Astrocyte (in vitro differentiated cells and primary cell): ENCODE results near the gene OR3A2. TPM values are rescaled to one million over a fixed set of nuclear protein-coding genes. Genes with fewer than 3 reads are reported as not detected.
"Not testable (repeated sequence)": the region's sequence is repeated elsewhere in the genome, so short reads cannot be mapped to it uniquely, and the experiment has no call there.

ENCODE experiments used
- DNase-seq: peaks from one replicate; pipeline ENCODE4 v3.0.0-alpha.2; 2010; ENCODE audit warnings: low read depth
- FAIRE-seq: peaks from 2 replicates; lab custom pipeline; 2011; peaks lifted over from hg19 to GRCh38; lab: Jason Lieb, UNC
- H2AFZ ChIP-seq: 2 replicates; pipeline ENCODE4 v1.6.0; 2012; ENCODE audit warnings: low read depth, low read length, inconsistent platforms
- H3K27ac ChIP-seq: 2 replicates; pipeline ENCODE4 v1.5.1; 2011; ENCODE audit warnings: low read depth, low read length, inconsistent platforms
- H3K27me3 ChIP-seq: 2 replicates; pipeline ENCODE4 v1.6.0; 2011; ENCODE audit warnings: low read length, inconsistent platforms; ENCODE audit not compliant: insufficient read depth
- H3K36me3 ChIP-seq: 2 replicates; pipeline ENCODE4 v1.5.1; 2011; ENCODE audit warnings: low read length, inconsistent platforms; ENCODE audit not compliant: insufficient read depth
- H3K4me1 ChIP-seq: 2 replicates; pipeline ENCODE4 v1.5.1; 2011; ENCODE audit warnings: low read length, inconsistent platforms; ENCODE audit not compliant: insufficient read depth
- H3K4me2 ChIP-seq: 2 replicates; pipeline ENCODE4 v1.6.0; 2012; ENCODE audit warnings: low read length, inconsistent platforms
- H3K4me3 ChIP-seq: 2 replicates; pipeline ENCODE4 v1.5.1; 2011; ENCODE audit warnings: low read depth, mild to moderate bottlenecking, low read length, inconsistent platforms; ENCODE audit not compliant: insufficient read depth
- H3K79me2 ChIP-seq: 2 replicates; pipeline ENCODE4 v1.6.0; 2012; ENCODE audit warnings: mild to moderate bottlenecking, low read length, inconsistent platforms; ENCODE audit not compliant: insufficient read depth
- H3K9ac ChIP-seq: 2 replicates; pipeline ENCODE4 v1.6.0; 2012; ENCODE audit warnings: mild to moderate bottlenecking, low read length, inconsistent platforms
- H3K9me3 ChIP-seq: 2 replicates; pipeline ENCODE4 v1.5.1; 2012; ENCODE audit warnings: low read depth, mild to moderate bottlenecking, low read length, inconsistent platforms; ENCODE audit not compliant: insufficient read depth
- H4K20me1 ChIP-seq: 2 replicates; pipeline ENCODE4 v1.6.0; 2012; ENCODE audit warnings: low read length, inconsistent platforms; ENCODE audit not compliant: insufficient read depth
- H3K27ac Mint-ChIP-seq: one replicate; pipeline ENCODE4 v1.8.0; 2021; ENCODE audit warnings: mild to moderate bottlenecking, mixed read lengths; ENCODE audit not compliant: unreplicated experiment
- H3K27me3 Mint-ChIP-seq: one replicate; pipeline ENCODE4 v1.8.0; 2021; ENCODE audit warnings: low read depth, mixed read lengths; ENCODE audit not compliant: unreplicated experiment
- H3K36me3 Mint-ChIP-seq: one replicate; pipeline ENCODE4 v1.8.0; 2021; ENCODE audit warnings: low read depth, mixed read lengths; ENCODE audit not compliant: unreplicated experiment
- H3K4me1 Mint-ChIP-seq: one replicate; pipeline ENCODE4 v1.8.0; 2021; ENCODE audit warnings: low read depth, mixed read lengths; ENCODE audit not compliant: unreplicated experiment
- H3K4me3 Mint-ChIP-seq: one replicate; pipeline ENCODE4 v1.8.0; 2021; ENCODE audit warnings: mild to moderate bottlenecking, moderate library complexity, mixed read lengths; ENCODE audit not compliant: unreplicated experiment
- H3K9me3 Mint-ChIP-seq: one replicate; pipeline ENCODE4 v1.8.0; 2021; ENCODE audit warnings: mild to moderate bottlenecking, mixed read lengths; ENCODE audit not compliant: unreplicated experiment
- total RNA-seq: library from RNA; stranded (reverse); gene quantifications from 2 replicates; pipeline ENCODE4 v1.2.1, GENCODE V29; 2021

OR3A2 gene
- total RNA-seq, 1 donor from 2014 or later = not detected

GRCh38 chr17:3238685-3239084 is 147.4 kb downstream of the OR3A2 start:
- not testable (repeated sequence) for H3K4me1 Mint-ChIP-seq, H3K27ac Mint-ChIP-seq, H3K27ac ChIP-seq, H3K4me3 Mint-ChIP-seq, H3K79me2 ChIP-seq, H3K36me3 Mint-ChIP-seq, H4K20me1 ChIP-seq, H3K4me2 ChIP-seq, H3K9me3 ChIP-seq, H2AFZ ChIP-seq, DNase-seq, H3K4me1 ChIP-seq, H3K4me3 ChIP-seq, H3K27me3 ChIP-seq, H3K9ac ChIP-seq, H3K36me3 ChIP-seq, H3K9me3 Mint-ChIP-seq, H3K27me3 Mint-ChIP-seq, FAIRE-seq

- not testable (repeated sequence) for H3K36me3 ChIP-seq, H3K27ac Mint-ChIP-seq, H3K4me3 Mint-ChIP-seq, H2AFZ ChIP-seq, H3K4me2 ChIP-seq, H3K4me1 Mint-ChIP-seq, H3K27me3 ChIP-seq, H3K4me3 ChIP-seq, DNase-seq, H3K79me2 ChIP-seq, H3K9me3 ChIP-seq, H3K4me1 ChIP-seq, H3K9me3 Mint-ChIP-seq, H4K20me1 ChIP-seq, H3K36me3 Mint-ChIP-seq, H3K27me3 Mint-ChIP-seq, H3K27ac ChIP-seq, H3K9ac ChIP-seq, FAIRE-seq
Observed at GRCh38 chr17:3232300-3232699, 153.8 kb downstream of the OR3A2 start.

Other genes with a start within 250 kb of the OR3A2 start
- not detected in 2 replicates for gene OR1A2, start 188.8 kb downstream of the OR3A2 start, total RNA-seq
- gene OR1A1, start 178.6 kb downstream of the OR3A2 start, total RNA-seq = not detected in 2 replicates
- gene OR3A1, start 87.9 kb downstream of the OR3A2 start, total RNA-seq = not detected in 2 replicates
- gene OR1E1, start 12.1 kb upstream of the OR3A2 start, total RNA-seq = not detected in 2 replicates
- gene OR3A3, start 25.1 kb upstream of the OR3A2 start, total RNA-seq = not detected in 2 replicates
- gene OR1E2, start 47.5 kb upstream of the OR3A2 start, total RNA-seq = not detected in 2 replicates
- gene SPATA22, start 85.5 kb upstream of the OR3A2 start, total RNA-seq = not detected in 2 replicates
- gene ASPA, start 89.7 kb upstream of the OR3A2 start, total RNA-seq = not detected in 2 replicates
- gene TRPV3, start 171.5 kb upstream of the OR3A2 start, total RNA-seq = 0.16 and 0.22 TPM in 2 replicates
- gene TRPV1, start 223.1 kb upstream of the OR3A2 start, total RNA-seq = 4.3 and 5.2 TPM in 2 replicates
- 6.8 and 7.8 TPM in 2 replicates for gene SHPK, start 249.9 kb upstream of the OR3A2 start, total RNA-seq